ENCODE measurements around the gene TM9SF4. TPM values are rescaled to one million over a fixed set of nuclear protein-coding genes. Genes with fewer than 3 reads are reported as not detected.

The TM9SF4 gene
- polyA plus RNA-seq, 3 donors: 49.7 to 78.5 (median 78.3) TPM

- H3K9ac ChIP-seq (ENCODE audit: insufficient read depth, low read length, poor library complexity, severe bottlenecking): no peak overlapping the region
- peaks cover 0 to 2% (median 0%) of the 10 kb centered on the region in 7 donors for H3K9me3 Mint-ChIP-seq
Observed at GRCh38 chr20:32179515-32179914, 70.0 kb downstream of the TM9SF4 start.

GRCh38 chr20:32179934-32180333, 70.4 kb downstream of the TM9SF4 start:
- no peaks in the 10 kb centered on the region for H3K36me3 ChIP-seq (replicated peaks in 1 of 2; ENCODE audit: control insufficient read depth in 1 of 2, insufficient read depth in 2 of 2, low read length in 2 of 2)
- H3K9ac ChIP-seq (ENCODE audit: insufficient read depth, low read length, poor library complexity, severe bottlenecking): no peak overlapping the region
- Mint-ChIP-seq H3K4me3 (no peak overlapping the region), H3K4me1 (no peaks in the 10 kb centered on the region), H3K36me3 (no peaks in the 10 kb centered on the region), H3K27me3 (ENCODE audit: low read depth in 3 of 3) (peaks cover 0 to 3% (median 0%) of the 10 kb centered on the region in 3 donors), H3K9me3 (peaks cover 0 to 2% (median 0%) of the 10 kb centered on the region in 7 donors), H3K27ac (peak overlapping the region in 3 of 7 donors; percentile 27 to 82 (median 65))
- 100% methylated on average over 1 of the region's 4 CpGs for WGBS (ENCODE audit: insufficient coverage)
- no peak overlapping the region for H3K4me2 ChIP-seq (replicated peaks; ENCODE audit: extremely low read depth, low read length, poor library complexity, severe bottlenecking)
- H4K20me1 ChIP-seq (ENCODE audit: insufficient read depth, low read length): no peaks in the 10 kb centered on the region
- DNase-seq: no peak
- no peak for TF ChIP-seq CTCF (IDR thresholded peaks at IDR 0.05)
- no peaks in the 10 kb centered on the region for H3K9me3 ChIP-seq (replicated peaks in 1 of 2; ENCODE audit: control insufficient read depth in 1 of 2, insufficient read depth in 1 of 2, low read length in 2 of 2)
- H3K27ac ChIP-seq (ENCODE audit: low read depth in 1 of 2, low read length in 2 of 2): no peak overlapping the region
- intact Hi-C loops (cut with micrococcal nuclease): no loop called here
- no peak overlapping the region for H2AFZ ChIP-seq (ENCODE audit: insufficient read depth, low read depth, low read length, poor library complexity, severe bottlenecking)
- no peaks in the 10 kb centered on the region for H3K4me1 ChIP-seq (ENCODE audit: control insufficient read depth in 1 of 2, insufficient read depth in 2 of 2, low read length in 2 of 2)
- H3K4me3 ChIP-seq (replicated peaks in 1 of 3; ENCODE audit: low read depth in 2 of 3, low read length in 3 of 3): no peak overlapping the region
- no peaks in the 10 kb centered on the region for H3K79me2 ChIP-seq (ENCODE audit: insufficient read depth, low read length)
- H3K27me3 ChIP-seq (ENCODE audit: control insufficient read depth in 2 of 2, insufficient read depth in 2 of 2, low read length in 2 of 2): no peaks in the 10 kb centered on the region

More at GRCh38 chr20:32179515-32179914, 70.0 kb downstream of the TM9SF4 start:
- H3K9me3 ChIP-seq (replicated peaks in 1 of 2; ENCODE audit: control insufficient read depth in 1 of 2, insufficient read depth in 1 of 2, low read length in 2 of 2): no peaks in the 10 kb centered on the region
- Mint-ChIP-seq H3K36me3 (no peaks in the 10 kb centered on the region), H3K27ac (peak overlapping the region in 3 of 7 donors; percentile 27 to 82 (median 65)), H3K4me1 (no peaks in the 10 kb centered on the region), H3K27me3 (ENCODE audit: low read depth in 3 of 3) (peaks cover 0 to 3% (median 0%) of the 10 kb centered on the region in 3 donors), H3K4me3 (no peak overlapping the region)
- no peak for TF ChIP-seq CTCF (IDR thresholded peaks at IDR 0.05)
- intact Hi-C loops (cut with micrococcal nuclease): no loop called here
- no peaks in the 10 kb centered on the region for H3K4me1 ChIP-seq (ENCODE audit: control insufficient read depth in 1 of 2, insufficient read depth in 2 of 2, low read length in 2 of 2)
- no peak for DNase-seq
- H3K36me3 ChIP-seq (replicated peaks in 1 of 2; ENCODE audit: control insufficient read depth in 1 of 2, insufficient read depth in 2 of 2, low read length in 2 of 2): no peaks in the 10 kb centered on the region
- H3K27me3 ChIP-seq (ENCODE audit: control insufficient read depth in 2 of 2, insufficient read depth in 2 of 2, low read length in 2 of 2): no peaks in the 10 kb centered on the region
- H2AFZ ChIP-seq (ENCODE audit: insufficient read depth, low read depth, low read length, poor library complexity, severe bottlenecking): no peak overlapping the region
- no peak overlapping the region for H3K4me2 ChIP-seq (replicated peaks; ENCODE audit: extremely low read depth, low read length, poor library complexity, severe bottlenecking)
- H4K20me1 ChIP-seq (ENCODE audit: insufficient read depth, low read length): no peaks in the 10 kb centered on the region
- no peaks in the 10 kb centered on the region for H3K79me2 ChIP-seq (ENCODE audit: insufficient read depth, low read length)
- H3K27ac ChIP-seq (ENCODE audit: low read depth in 1 of 2, low read length in 2 of 2): no peak overlapping the region
- WGBS (ENCODE audit: insufficient coverage): 91% methylated on average over 1 of the region's 2 CpGs
- H3K4me3 ChIP-seq (replicated peaks in 1 of 3; ENCODE audit: low read depth in 2 of 3, low read length in 3 of 3): no peak overlapping the region
